Measurements from ENCODE around the gene HTRA3.

The HTRA3 gene

GRCh38 chr4:8305851-8306471 lies 36.4 kb downstream of the HTRA3 start:
- no peak for TF ChIP-seq CTCF (IDR thresholded peaks at IDR 0.05)

GRCh38 chr4:8306511-8307021 lies 37.0 kb downstream of the HTRA3 start:
- TF ChIP-seq CTCF (IDR thresholded peaks at IDR 0.05): no peak

- no peak for TF ChIP-seq CTCF (IDR thresholded peaks at IDR 0.05)
Observed at GRCh38 chr4:8307121-8307520, 37.6 kb downstream of the HTRA3 start.

- no peak for TF ChIP-seq CTCF (IDR thresholded peaks at IDR 0.05)
Observed at GRCh38 chr4:8307714-8308113, 38.2 kb downstream of the HTRA3 start.

- TF ChIP-seq CTCF (IDR thresholded peaks at IDR 0.05): no peak
Observed at GRCh38 chr4:8308144-8308543, 38.6 kb downstream of the HTRA3 start.

GRCh38 chr4:8308856-8309771 lies 39.6 kb downstream of the HTRA3 start:
- no peak for TF ChIP-seq CTCF (IDR thresholded peaks at IDR 0.05)

- no peak for TF ChIP-seq CTCF (IDR thresholded peaks at IDR 0.05)
Observed at GRCh38 chr4:8310306-8310705, 40.8 kb downstream of the HTRA3 start.
